Hematopoietic multipotent progenitor cell treated with erythropoietin and hydrocortisone succinate and interleukin-3 and kit ligand, for 6 days (in vitro differentiated cells): ENCODE data around the gene RNF217.
"Not testable (repeated sequence)": the region's sequence is repeated elsewhere in the genome, so short reads cannot be mapped to it uniquely, and the experiment has no call there.

Experiments
- DNase-seq: peaks from one replicate; pipeline ENCODE4 v3.0.0-alpha.2; 2015

RNF217 gene, protein sequence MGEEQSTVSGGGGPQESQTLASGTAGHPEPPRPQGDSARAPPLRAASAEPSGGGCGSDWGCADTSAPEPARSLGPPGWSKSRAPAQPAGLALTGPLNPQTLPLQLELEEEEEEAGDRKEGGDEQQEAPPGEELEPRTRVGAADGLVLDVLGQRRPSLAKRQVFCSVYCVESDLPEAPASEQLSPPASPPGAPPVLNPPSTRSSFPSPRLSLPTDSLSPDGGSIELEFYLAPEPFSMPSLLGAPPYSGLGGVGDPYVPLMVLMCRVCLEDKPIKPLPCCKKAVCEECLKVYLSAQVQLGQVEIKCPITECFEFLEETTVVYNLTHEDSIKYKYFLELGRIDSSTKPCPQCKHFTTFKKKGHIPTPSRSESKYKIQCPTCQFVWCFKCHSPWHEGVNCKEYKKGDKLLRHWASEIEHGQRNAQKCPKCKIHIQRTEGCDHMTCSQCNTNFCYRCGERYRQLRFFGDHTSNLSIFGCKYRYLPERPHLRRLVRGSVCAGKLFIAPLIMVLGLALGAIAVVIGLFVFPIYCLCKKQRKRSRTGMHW

DNA sequence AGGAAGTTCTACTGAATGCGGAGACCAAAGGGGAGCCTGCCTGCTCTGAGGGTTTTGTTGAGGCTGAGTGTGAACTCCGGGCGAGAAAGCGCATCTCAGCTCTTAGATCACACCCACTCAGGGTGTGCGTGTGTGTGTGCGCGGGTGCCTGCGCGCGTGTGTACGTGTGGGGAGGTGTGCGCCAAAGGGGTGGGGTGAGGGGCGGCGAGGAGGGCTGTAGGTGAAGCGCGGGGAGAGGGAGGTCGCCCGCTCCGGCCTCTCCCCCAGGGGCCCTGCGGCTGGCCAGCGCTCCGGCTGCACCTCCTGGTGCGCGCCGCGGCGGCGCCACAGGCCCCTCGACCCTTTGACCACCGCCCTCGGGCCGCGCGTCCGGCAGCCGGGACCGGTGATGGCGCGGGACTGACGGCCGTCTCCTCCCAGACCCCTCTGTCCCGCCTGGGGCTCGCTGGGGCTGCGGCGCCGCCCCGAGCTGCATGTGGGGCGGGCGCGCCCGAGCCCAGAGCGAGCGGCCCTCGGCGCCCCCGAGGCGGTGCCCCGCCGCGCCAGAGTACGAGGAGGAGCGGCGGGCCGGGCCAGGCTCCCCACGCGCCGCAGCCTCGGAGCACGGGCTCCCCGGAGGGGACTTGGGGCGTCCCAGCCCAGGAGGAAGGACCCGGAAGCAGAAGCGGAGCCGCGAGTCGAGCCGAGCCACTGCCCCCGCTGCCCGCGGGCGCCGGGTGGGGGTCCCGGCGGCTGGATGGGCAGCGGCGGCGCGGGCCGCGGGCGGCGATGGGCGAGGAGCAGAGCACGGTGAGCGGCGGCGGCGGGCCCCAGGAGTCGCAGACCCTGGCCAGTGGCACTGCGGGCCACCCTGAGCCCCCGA, at the start of gene RNF217:
TSS of gene RNF217 (plus strand) at position 661 of the 862 bp plus-strand sequence. CDS start at position 769, 108 bp downstream.
- peak; percentile 70 for DNase-seq

DNA sequence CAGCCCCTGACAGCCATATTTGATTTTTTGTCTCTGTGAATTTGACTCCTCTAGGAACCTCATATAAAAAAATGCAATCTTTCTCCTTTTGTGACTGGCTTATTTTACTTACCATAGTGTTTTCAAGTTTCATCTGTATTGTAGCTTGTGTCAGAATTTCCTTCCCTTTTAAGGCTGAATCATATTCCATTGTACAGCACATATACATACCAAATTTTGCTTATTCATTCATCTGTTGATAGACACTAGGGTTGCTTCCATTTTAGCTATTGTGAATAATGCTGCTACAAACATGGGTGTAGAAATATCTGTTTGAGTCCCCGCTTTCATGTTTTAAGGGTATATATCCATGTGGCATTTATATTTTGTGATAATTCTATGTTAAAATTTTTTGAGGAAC, 49.2 kb upstream of the RNF217 start:
- no peak for DNase-seq

DNA sequence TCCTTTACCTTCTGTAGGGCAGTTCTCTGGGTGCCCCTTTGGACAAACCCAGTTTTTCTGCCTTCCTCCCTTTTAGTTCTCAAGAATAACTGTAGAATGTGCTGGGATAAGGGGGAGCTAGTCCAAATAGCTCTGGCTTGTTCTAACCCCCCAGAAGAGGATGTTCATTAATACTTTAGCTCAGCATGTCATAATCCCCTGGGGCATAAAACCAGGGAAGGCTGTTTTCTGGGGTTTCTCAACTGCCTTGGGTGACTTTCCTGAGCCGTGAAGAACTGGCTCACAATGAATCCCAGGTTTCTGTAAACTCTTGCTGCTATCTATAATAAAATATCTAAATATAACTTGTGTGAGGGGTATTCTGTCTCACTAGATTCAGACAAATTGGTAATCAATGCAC, 44.5 kb upstream of the RNF217 start:
- no peak for DNase-seq

DNA sequence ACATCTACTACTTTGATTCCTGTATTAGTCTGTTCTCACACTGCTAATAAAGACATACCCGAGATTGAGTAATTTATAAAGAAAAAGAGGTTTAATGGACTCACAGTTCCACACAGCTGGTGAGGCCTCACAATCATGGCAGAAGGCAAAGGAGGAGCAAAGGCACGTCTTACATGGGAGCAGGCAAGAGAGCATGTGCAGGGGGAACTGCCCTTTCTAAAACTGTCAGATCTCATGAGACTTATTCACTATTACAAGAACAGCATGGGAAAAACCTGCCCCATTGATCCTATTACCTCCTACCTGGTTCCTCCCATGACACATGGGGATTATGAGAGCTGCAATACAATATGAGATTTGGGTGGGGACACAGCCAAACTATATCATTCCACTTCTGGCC, 42.5 kb upstream of the RNF217 start:
- not testable (repeated sequence) for DNase-seq

DNA sequence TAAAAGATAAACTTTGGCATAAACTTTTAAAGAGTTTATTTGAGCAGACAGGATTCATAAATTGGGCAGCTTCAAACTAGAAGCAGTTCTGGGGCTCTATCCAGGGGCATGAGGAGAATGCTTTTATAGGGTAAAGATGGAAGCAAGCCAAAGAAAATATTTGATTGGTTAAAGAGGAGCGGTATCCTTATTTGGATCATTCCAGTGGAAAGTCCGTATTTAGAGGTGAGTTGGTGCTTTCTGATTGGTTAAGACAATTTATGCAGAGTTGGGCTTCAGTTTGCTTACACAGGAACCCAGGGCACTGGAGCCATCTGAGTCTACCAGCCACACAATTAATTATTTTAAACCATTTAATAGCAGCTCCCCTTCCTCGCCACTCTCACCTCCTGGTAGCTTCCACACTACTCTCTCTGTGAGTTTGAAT, 37.9 kb upstream of the RNF217 start:
- DNase-seq, result no peak

DNA sequence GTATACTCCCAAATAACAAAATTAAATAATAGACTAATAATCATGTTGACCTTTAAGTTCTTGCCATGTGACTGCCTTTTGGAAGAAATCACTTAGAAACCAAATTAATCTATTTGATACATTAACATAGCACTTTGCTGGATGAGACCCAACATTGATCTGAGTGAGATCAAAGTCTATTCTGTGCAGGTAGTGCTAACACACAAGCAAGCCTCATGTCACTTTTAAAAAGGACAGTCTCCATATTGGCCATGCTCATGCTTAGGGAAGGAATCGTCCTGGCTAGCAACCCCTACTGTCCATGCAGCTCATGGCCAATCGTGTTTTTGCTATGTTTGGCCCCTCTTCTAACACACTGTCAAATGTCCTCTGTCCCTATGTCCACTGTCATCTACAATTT, 35.8 kb upstream of the RNF217 start:
- DNase-seq, result no peak

DNA sequence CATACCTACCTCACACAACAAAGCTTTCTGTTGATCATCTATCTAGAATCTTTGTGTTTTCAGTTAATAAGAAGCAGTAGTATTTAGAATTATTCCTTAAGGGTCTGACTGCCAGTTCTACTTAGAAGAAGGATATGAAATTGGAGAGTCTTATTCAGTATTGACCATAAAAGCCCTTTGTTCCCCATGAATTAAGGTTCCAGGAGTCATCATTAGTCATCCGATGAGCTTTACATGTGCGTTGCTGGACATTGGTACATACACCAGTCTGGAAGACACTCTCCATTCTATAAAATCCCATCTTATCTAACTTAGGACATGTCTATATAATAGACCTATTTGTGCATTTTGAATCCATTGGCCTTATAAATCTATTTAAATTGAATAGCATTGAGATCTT, 34.4 kb upstream of the RNF217 start:
- no peak for DNase-seq

DNA sequence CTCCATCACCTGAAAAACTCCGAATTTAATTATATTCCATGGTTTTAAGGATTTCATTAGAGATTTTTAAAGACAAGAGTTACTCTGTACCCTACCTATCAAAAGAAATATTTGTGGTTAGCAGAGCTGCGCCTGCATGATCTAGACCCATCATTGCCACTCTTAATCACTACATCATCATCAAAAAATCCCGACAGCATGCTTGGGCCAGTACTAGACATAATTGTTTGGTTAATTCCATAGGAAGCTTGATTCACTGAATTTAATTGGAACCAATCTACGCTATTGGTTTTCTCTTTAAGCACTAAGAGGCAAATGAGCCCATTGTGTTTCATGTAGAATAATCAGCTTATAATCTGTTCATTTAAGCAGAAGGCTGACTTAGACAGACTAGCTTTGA, 33.4 kb upstream of the RNF217 start:
- no peak for DNase-seq

DNA sequence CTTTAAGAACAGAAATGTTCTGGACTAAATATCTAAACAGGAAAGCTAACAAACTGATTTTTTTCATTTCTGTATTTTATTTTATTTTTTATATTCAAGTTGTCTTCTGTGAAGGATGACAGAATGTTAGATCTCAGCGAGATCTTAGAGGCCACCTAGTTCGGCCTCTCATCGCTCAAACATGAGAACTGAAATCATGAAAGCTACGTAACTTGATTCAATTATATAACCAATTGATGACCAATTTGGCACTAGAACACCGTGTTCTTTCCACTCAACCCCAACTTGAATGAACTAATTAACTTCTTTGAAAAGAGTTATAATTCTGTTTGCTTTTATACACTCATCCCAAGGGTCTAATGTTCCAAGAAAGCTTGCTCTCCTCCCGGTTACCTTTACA, 24.6 kb upstream of the RNF217 start:
- DNase-seq, result no peak

DNA sequence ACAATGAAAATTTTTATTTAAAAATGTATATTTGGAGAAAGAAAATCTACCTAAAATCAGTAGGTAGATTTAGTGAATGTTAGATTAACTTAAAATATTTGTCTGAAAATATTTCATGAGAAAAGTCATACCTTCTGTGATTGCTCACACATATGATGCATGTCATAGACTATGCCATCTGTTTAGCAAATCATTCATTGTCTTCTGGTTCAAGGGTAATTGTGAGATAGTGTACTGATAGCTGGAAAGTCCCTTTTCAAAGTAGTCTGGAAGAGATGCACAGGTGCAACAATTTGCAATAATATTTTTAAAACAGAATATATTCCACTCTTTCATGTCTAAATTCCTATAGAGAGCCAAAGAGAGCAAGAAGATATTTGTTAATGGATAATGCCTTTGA, 21.0 kb upstream of the RNF217 start:
- no peak for DNase-seq

DNA sequence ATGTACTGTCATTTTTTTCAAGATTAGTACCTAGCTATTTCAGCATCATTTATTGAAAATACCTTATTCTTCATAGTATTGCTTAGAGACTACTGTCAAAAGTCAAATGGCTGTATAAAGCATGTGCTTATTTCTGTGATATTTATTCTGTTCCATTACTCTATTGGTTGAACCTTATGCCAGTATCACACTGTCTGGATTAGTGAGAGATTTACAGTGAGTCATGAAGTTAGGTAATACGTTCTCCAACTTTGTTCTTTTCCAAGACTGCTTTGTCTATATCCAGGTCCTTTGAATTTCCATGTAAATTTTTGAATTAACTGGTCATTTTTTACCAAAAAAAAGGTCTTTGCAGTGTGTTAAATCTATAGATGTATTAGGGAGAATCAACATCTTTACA, 18.6 kb upstream of the RNF217 start:
- DNase-seq, result no peak

DNA sequence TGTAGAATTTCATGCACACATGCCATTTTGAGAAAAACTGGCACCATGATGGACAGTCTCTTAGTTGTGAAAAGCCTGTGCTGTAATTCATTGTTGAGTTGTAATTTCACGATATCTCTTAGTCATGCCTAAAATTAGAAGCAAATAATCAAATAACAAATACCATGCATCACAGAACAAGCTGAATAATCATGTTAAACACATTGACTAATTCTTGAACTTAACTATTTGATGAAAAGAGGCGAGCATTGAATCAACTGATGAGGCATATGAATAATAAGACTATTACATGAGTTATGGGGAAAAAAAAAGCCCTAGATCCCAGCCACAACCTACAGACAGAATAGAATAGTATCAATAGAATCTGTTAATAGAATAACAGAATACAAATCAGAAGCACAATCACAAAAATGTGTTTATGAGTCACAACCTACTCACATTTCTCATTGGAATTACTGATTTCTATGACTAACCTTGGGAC, 14.2 kb upstream of the RNF217 start:
- DNase-seq, result no peak

DNA sequence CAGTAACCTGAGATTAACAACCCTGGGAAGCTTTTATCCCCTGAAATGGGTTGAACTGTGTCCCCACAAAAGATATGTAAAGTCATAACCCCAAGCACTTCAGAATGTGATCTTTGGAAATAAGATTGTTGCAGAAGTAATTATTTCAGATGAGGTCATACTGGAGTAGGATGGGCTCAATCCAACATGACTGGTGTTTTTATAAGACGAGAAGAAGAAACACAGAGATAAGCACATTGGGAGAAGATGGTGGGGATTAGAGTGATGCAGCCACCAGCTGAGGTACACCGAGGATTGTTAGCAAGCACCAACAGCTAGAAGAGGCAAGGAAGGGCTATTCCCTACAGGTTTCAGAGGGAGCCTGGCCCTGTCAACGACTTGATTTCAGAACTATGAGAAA, 12.5 kb upstream of the RNF217 start:
- no peak for DNase-seq

DNA sequence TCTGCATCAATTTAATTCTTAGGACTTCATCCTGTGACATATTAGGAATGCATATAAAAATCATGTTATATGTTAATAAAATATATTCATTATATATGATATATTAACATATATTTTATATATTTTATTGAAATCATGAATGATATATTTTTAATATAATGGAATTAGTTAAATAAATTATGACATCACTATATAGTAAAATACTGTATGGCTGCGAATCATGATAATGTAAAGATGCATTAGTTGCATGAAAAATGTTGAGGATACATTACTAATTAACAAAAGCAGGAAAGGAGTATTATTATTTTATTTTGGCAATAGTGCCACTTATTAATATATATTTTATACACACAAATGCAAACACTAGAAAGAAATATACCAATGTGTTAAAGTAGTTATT, 8.4 kb upstream of the RNF217 start:
- no peak for DNase-seq

DNA sequence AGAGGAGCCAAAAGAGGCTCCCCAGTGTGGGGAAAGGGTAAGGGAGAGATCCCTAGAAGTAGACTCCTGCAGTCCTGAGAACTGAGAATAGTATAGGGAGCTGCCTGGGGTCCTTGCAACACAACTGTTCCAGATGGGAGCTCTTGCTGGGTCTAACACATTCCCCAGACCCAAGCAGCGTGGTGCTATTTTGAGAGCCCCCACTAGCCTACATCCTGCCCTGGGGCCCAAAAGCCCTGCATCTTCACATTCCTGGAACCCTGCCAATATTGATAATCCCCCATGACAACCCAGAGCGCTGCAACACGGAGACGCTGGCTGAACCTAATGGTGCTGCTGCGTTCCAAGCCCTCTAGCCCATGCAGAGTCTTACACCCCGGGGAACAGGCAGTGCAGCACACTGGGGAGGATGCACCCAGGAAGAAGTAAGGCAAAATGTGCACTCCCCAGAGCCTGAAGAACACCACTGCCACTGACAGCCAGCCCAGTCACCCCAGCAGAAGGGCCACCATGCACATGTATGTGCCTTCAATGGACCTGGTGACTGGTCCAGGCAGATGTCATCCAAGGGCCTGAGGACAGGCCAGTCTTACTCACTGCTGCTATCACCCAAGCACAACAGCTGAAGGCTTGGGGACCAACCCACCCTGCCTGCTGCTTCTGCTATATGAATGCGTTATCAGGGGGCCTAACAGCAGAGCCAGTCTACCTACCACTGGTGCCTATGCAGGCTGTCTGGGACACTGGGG, 7.0 kb upstream of the RNF217 start:
- no peak for DNase-seq

DNA sequence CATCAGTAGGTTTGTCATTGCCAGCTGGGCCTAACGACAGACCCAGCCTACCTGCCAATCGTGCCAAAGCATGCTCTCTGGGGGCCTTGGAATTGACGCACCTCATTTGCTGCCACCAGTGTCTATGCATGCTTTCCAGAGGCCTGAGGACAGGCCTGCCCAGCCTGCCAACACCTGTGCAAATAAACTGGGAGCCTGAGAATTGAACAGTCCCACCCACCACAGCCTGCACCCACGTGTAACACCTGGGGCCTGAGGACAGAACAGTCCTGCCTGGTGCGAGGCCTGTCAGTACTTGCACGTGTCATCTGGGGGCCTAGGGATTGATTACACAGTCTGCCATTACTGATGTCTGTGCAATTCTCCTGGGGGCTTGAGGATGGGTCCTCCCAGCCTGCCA, 6.2 kb upstream of the RNF217 start:
- no peak for DNase-seq

DNA sequence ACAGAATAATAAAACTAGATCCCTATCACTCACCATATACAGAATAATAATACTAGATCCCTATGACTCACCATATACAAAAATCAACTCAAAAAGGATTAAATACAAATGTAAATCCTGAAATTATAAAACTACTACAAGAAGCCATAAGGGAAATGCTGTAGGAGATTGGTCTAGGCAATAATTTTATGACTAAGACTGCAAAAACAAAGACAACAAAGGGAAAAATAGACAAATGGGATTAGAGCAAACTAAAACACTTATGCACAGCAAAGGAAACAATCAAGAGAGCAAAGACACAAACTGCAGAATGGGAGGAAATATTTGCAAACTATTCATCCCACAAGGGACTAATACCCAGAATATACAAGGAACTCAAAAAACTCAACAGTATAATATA, 4.1 kb upstream of the RNF217 start:
- DNase-seq, result no peak

DNA sequence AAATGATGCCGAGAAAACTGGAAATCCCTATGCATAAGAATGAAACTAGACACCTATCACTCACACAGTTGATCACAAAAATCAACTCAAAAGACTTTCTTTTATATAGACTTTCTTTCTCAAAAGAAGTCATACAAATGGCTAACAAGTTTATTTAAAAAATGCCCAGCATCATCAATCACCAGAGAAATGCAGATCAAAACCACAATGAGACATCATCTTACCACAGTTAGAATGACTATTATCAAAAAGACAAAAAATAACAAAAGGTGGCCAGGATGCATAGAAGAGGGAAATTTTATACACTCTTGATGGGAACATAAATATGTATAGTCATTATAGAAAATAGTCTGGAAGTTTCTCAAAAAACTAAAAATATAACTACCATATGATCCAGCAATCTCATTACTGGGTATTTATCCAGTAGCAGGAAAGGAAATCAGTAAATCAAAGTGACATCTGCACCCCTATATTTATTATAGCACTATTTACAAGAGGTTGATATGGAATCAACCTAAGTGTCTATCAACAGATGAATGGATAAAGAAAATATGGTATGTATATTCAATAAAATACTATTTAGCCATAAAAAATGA, 3.4 kb upstream of the RNF217 start:
- DNase-seq, result peak; percentile 66

DNA sequence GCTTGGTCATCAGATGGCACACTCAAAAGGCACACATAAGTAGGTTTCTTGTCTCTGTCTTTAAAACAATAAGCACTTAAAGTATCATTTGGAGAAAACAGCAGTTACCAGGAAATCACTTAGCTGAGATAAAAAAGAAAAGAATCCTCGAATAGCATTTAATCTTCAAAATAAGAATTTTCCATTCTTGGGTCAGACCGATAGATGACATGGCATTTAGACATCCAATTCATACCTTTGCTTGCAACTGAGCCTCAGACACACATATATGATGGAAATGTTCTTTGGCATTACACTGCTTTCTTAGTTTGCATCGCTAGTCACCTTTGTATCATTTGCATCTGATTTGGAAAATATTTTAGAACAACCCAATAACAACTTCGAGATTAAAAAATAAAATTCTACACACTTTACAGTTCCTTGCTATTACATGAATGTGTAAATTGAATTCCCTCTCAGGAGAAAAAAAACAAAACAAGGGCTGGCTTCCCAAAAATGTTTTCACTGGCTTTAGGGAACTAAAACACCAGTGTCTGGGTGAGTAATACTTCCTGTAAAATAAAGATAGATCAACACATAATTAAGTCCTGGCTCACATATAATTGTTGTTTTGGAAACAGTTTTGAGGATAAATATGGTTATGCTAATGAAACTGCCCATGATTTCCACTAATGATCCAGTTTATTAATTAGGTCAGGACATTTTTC, 1.3 kb upstream of the RNF217 start:
- DNase-seq, result peak; percentile 20

DNA sequence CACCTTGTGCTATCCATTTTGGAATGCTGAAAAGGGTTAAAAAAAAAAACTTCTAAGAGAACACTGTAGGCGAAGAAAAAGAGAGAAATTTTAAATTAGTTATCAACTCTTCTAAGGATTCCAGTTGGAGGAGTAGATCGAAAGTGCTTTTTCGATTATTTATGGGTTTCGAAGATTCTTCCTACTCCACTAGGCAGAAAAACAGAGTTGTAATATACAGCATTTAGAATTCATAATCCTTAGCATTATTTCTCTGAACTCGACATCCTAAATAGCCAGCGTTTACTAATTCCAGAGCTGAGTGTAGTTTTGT, 817 bp upstream of the RNF217 start:
- DNase-seq, result no peak

DNA sequence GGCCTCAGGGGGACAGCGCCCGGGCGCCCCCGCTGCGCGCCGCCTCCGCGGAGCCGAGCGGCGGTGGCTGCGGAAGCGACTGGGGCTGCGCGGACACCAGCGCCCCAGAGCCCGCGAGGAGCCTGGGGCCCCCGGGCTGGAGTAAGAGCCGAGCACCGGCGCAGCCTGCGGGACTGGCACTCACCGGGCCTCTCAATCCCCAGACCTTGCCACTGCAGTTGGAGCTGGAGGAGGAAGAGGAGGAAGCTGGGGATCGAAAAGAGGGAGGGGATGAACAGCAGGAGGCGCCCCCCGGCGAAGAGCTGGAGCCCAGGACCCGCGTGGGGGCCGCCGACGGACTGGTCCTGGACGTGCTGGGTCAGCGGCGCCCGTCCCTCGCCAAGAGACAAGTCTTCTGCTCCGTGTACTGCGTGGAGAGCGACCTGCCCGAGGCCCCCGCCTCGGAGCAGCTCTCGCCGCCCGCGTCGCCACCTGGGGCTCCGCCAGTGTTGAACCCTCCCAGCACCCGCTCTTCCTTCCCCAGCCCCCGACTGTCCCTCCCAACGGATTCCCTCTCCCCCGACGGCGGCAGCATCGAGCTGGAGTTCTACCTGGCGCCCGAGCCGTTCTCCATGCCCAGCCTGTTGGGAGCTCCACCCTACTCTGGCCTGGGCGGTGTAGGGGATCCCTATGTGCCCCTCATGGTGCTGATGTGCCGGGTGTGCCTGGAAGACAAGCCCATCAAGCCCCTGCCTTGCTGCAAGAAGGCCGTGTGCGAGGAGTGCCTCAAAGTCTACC, 590 bp downstream of the RNF217 start:
- peak; percentile 45 for DNase-seq
